Measurements from ENCODE around the gene GPC3.

The GPC3 gene

DNA sequence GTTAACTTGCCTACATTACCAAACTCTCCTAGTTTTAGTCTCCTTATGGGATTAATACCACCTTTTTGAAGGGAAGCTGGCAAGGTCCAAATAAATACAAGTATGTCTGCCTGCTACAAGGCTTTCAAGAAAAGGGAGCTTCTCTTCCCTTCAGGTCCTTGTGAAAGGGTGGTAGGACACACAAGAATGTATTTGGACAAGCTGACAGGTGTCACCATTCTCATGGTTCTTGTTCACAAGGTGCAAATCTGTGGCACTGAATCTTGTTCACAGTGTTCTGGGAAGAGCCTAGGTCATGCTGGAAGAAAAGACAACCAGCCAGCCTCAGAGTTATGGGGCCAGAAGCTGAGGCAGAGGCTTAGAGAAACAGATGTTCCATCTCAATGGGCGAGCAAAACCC, 41.9 kb downstream of the GPC3 start:
- Histone ChIP-seq H3K27me3 (ENCODE audit: insufficient read depth, low read length, poor library complexity) (no peaks in the 10 kb centered on the region), H4K5ac (ENCODE audit: low read length) (no peak overlapping the region), H3K4me1 (ENCODE audit: control insufficient read depth, low read depth, low read length) (no peaks in the 10 kb centered on the region), H3K56ac (ENCODE audit: low read length) (no peak overlapping the region), H3K36me3 (ENCODE audit: control insufficient read depth, insufficient read depth, low read length) (no peaks in the 10 kb centered on the region), H2BK5ac (ENCODE audit: low read length) (no peak overlapping the region), H3K23ac (ENCODE audit: low read length) (no peak overlapping the region), H3K9ac (ENCODE audit: low read length) (no peak overlapping the region), H3K4ac (ENCODE audit: low read depth, low read length) (no peak overlapping the region), H3K4me3 (ENCODE audit: low read length) (no peak overlapping the region), H4K8ac (ENCODE audit: low read depth, low read length) (no peak overlapping the region), H3K79me1 (ENCODE audit: low read length) (no peaks in the 10 kb centered on the region), H3K4me2 (ENCODE audit: low read length) (no peak overlapping the region), H2BK15ac (replicated peaks; ENCODE audit: low read depth) (no peak overlapping the region), H3K27ac (ENCODE audit: low read depth, low read length) (no peak overlapping the region), H2BK120ac (ENCODE audit: low read depth, low read length) (no peak overlapping the region), H3K79me2 (ENCODE audit: control insufficient read depth, insufficient read depth, low read length) (no peaks in the 10 kb centered on the region), H2AK5ac (ENCODE audit: low read length) (no peak overlapping the region), H3K18ac (ENCODE audit: low read length) (no peak overlapping the region)
- no CpG with 5 or more reads among the region's 1 CpG for WGBS (ENCODE audit: extremely low coverage, insufficient coverage, low lambda C conversion rate)
- DNase-seq: no peak

DNA sequence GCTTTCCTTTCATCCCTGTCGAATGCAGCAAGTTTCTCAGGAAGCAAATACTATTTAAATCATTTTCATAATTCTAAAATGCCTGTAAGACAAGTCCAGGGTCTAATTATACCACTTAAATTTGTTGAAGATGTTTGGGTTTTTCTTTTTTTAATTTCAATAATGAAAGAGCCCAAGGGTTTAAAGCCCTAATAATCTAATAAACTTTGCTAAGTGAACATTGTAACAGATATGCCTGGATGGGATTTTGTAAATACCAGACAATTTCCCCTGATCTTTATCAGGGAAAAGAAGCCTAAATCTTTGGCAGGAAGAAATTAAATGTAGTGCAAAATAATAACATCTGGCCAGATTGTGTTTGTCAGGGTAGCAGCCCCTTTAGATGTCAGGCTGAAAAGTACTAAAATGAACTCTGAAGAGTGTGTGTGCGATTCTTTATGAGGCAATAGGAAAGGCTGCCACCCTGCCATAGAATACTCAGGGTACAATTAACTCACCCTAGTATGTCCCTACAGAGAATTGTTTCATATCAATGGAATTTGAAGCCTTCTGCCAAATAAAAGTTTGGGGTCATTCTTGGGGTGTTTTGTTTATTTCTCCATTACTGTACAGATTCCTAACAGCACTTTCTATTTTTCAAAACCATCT, 45.6 kb downstream of the GPC3 start:
- H4K8ac ChIP-seq (ENCODE audit: low read depth, low read length): no peak overlapping the region
- H2BK5ac ChIP-seq (ENCODE audit: low read length): no peak overlapping the region
- no peaks in the 10 kb centered on the region for H3K36me3 ChIP-seq (ENCODE audit: control insufficient read depth, insufficient read depth, low read length)
- no peaks in the 10 kb centered on the region for H3K27me3 ChIP-seq (ENCODE audit: insufficient read depth, low read length, poor library complexity)
- no peak overlapping the region for H2BK15ac ChIP-seq (replicated peaks; ENCODE audit: low read depth)
- H2AK5ac ChIP-seq (ENCODE audit: low read length): no peak overlapping the region
- no peaks in the 10 kb centered on the region for H3K79me2 ChIP-seq (ENCODE audit: control insufficient read depth, insufficient read depth, low read length)
- no peak overlapping the region for H3K4ac ChIP-seq (ENCODE audit: low read depth, low read length)
- no peak overlapping the region for H3K18ac ChIP-seq (ENCODE audit: low read length)
- no peak overlapping the region for H3K4me2 ChIP-seq (ENCODE audit: low read length)
- no peak overlapping the region for H4K5ac ChIP-seq (ENCODE audit: low read length)
- H3K23ac ChIP-seq (ENCODE audit: low read length): no peak overlapping the region
- H3K79me1 ChIP-seq (ENCODE audit: low read length): no peaks in the 10 kb centered on the region
- H3K56ac ChIP-seq (ENCODE audit: low read length): no peak overlapping the region
- no peak overlapping the region for H3K9ac ChIP-seq (ENCODE audit: low read length)
- WGBS (ENCODE audit: extremely low coverage, insufficient coverage, low lambda C conversion rate): no CpG with 5 or more reads among the region's 2 CpGs
- H3K4me1 ChIP-seq (ENCODE audit: control insufficient read depth, low read depth, low read length): no peaks in the 10 kb centered on the region
- no peak overlapping the region for H2BK120ac ChIP-seq (ENCODE audit: low read depth, low read length)
- no peak overlapping the region for H3K27ac ChIP-seq (ENCODE audit: low read depth, low read length)
- H3K4me3 ChIP-seq (ENCODE audit: low read length): no peak overlapping the region
- no peak for DNase-seq

DNA sequence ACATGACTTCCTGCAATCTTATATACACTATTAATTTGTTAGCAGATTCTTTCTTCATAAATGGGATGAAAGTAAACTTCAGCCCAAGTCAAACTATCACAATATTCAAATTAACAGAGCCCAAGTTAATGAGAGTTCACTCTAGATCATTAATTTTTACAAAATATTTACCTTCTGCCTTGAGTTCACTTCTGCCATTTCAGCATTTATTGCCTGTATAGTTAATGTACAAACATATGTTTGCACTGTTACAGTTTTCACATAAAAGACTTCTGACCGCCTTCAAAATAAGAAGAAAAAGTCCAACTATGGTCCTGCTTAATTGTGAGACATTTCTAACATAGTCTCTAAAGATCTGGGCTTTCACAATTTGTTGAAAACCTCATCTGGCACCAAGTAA, 46.9 kb downstream of the GPC3 start:
- H3K4ac ChIP-seq (ENCODE audit: low read depth, low read length): no peak overlapping the region
- H4K8ac ChIP-seq (ENCODE audit: low read depth, low read length): no peak overlapping the region
- no peak overlapping the region for H3K27ac ChIP-seq (ENCODE audit: low read depth, low read length)
- no peaks in the 10 kb centered on the region for H3K36me3 ChIP-seq (ENCODE audit: control insufficient read depth, insufficient read depth, low read length)
- H3K23ac ChIP-seq (ENCODE audit: low read length): no peak overlapping the region
- H3K56ac ChIP-seq (ENCODE audit: low read length): no peak overlapping the region
- no peak overlapping the region for H3K4me2 ChIP-seq (ENCODE audit: low read length)
- no peak overlapping the region for H3K4me3 ChIP-seq (ENCODE audit: low read length)
- H2BK120ac ChIP-seq (ENCODE audit: low read depth, low read length): no peak overlapping the region
- no peak overlapping the region for H3K9ac ChIP-seq (ENCODE audit: low read length)
- no peaks in the 10 kb centered on the region for H3K4me1 ChIP-seq (ENCODE audit: control insufficient read depth, low read depth, low read length)
- H4K5ac ChIP-seq (ENCODE audit: low read length): no peak overlapping the region
- H3K18ac ChIP-seq (ENCODE audit: low read length): no peak overlapping the region
- H3K79me2 ChIP-seq (ENCODE audit: control insufficient read depth, insufficient read depth, low read length): no peaks in the 10 kb centered on the region
- H2AK5ac ChIP-seq (ENCODE audit: low read length): no peak overlapping the region
- no CpG with 5 or more reads among the region's 1 CpG for WGBS (ENCODE audit: extremely low coverage, insufficient coverage, low lambda C conversion rate)
- no peaks in the 10 kb centered on the region for H3K27me3 ChIP-seq (ENCODE audit: insufficient read depth, low read length, poor library complexity)
- no peak overlapping the region for H2BK15ac ChIP-seq (replicated peaks; ENCODE audit: low read depth)
- no peak for DNase-seq
- no peak overlapping the region for H2BK5ac ChIP-seq (ENCODE audit: low read length)
- H3K79me1 ChIP-seq (ENCODE audit: low read length): no peaks in the 10 kb centered on the region

DNA sequence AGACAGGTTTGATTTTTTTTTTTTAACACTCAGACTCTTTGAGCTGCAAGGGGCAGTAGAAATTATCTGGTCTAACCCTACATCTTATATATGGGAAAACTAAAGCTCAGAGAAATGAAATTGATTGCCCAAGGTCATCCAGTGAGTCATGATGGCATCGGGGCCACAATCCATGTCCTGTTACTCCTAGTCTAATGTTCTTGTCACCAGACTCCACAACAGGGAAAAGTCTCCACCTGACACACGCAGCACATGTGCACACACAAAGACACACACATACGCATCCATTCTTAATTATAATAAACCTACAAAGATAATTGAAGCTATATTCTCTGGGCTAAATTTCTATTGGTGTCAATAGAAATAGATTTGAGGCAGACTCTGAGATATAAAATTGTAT, 48.4 kb downstream of the GPC3 start:
- no peak overlapping the region for H2BK120ac ChIP-seq (ENCODE audit: low read depth, low read length)
- no peaks in the 10 kb centered on the region for H3K79me2 ChIP-seq (ENCODE audit: control insufficient read depth, insufficient read depth, low read length)
- H3K4ac ChIP-seq (ENCODE audit: low read depth, low read length): no peak overlapping the region
- H3K4me1 ChIP-seq (ENCODE audit: control insufficient read depth, low read depth, low read length): no peaks in the 10 kb centered on the region
- H3K27ac ChIP-seq (ENCODE audit: low read depth, low read length): no peak overlapping the region
- H3K4me3 ChIP-seq (ENCODE audit: low read length): no peak overlapping the region
- H3K36me3 ChIP-seq (ENCODE audit: control insufficient read depth, insufficient read depth, low read length): no peaks in the 10 kb centered on the region
- no peak overlapping the region for H4K8ac ChIP-seq (ENCODE audit: low read depth, low read length)
- DNase-seq: no peak
- no peak overlapping the region for H3K23ac ChIP-seq (ENCODE audit: low read length)
- no peak overlapping the region for H2BK15ac ChIP-seq (replicated peaks; ENCODE audit: low read depth)
- H2BK5ac ChIP-seq (ENCODE audit: low read length): no peak overlapping the region
- no peaks in the 10 kb centered on the region for H3K27me3 ChIP-seq (ENCODE audit: insufficient read depth, low read length, poor library complexity)
- no peak overlapping the region for H2AK5ac ChIP-seq (ENCODE audit: low read length)
- no peak overlapping the region for H3K18ac ChIP-seq (ENCODE audit: low read length)
- no peak overlapping the region for H3K4me2 ChIP-seq (ENCODE audit: low read length)
- H3K9ac ChIP-seq (ENCODE audit: low read length): no peak overlapping the region
- H3K56ac ChIP-seq (ENCODE audit: low read length): no peak overlapping the region
- no peaks in the 10 kb centered on the region for H3K79me1 ChIP-seq (ENCODE audit: low read length)
- WGBS (ENCODE audit: extremely low coverage, insufficient coverage, low lambda C conversion rate): no CpG with 5 or more reads among the region's 3 CpGs
- no peak overlapping the region for H4K5ac ChIP-seq (ENCODE audit: low read length)

DNA sequence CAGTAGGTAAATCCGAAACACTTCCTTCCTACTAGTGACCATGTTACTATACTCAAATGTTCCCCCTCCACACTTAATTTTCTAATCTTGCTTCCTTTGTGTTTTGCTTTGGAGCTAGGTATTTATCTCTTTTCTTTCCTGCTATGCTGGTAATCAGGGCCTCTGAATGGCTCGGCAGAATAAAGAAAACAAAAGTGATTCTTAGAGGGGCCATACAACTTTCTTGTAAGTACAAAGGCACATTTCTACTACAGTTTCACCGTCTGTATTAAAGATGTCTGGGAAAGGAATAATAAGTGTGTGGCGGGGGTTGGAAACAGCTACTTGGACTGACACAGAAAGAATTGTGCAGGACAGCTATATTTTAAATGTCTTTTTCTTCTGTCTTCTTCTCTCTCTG, 50.3 kb downstream of the GPC3 start:
- no peaks in the 10 kb centered on the region for H3K79me2 ChIP-seq (ENCODE audit: control insufficient read depth, insufficient read depth, low read length)
- no peak overlapping the region for H3K18ac ChIP-seq (ENCODE audit: low read length)
- WGBS (ENCODE audit: extremely low coverage, insufficient coverage, low lambda C conversion rate): no CpG with 5 or more reads among the region's 4 CpGs
- no peaks in the 10 kb centered on the region for H3K4me1 ChIP-seq (ENCODE audit: control insufficient read depth, low read depth, low read length)
- H2AK5ac ChIP-seq (ENCODE audit: low read length): no peak overlapping the region
- no peak overlapping the region for H3K4me3 ChIP-seq (ENCODE audit: low read length)
- no peaks in the 10 kb centered on the region for H3K79me1 ChIP-seq (ENCODE audit: low read length)
- no peaks in the 10 kb centered on the region for H3K27me3 ChIP-seq (ENCODE audit: insufficient read depth, low read length, poor library complexity)
- H4K8ac ChIP-seq (ENCODE audit: low read depth, low read length): no peak overlapping the region
- peak; percentile 25 for DNase-seq
- H3K4ac ChIP-seq (ENCODE audit: low read depth, low read length): no peak overlapping the region
- H3K27ac ChIP-seq (ENCODE audit: low read depth, low read length): no peak overlapping the region
- H3K56ac ChIP-seq (ENCODE audit: low read length): no peak overlapping the region
- no peak overlapping the region for H2BK5ac ChIP-seq (ENCODE audit: low read length)
- H3K36me3 ChIP-seq (ENCODE audit: control insufficient read depth, insufficient read depth, low read length): no peaks in the 10 kb centered on the region
- no peak overlapping the region for H4K5ac ChIP-seq (ENCODE audit: low read length)
- H3K9ac ChIP-seq (ENCODE audit: low read length): no peak overlapping the region
- no peak overlapping the region for H2BK120ac ChIP-seq (ENCODE audit: low read depth, low read length)
- H3K4me2 ChIP-seq (ENCODE audit: low read length): no peak overlapping the region
- no peak overlapping the region for H3K23ac ChIP-seq (ENCODE audit: low read length)
- no peak overlapping the region for H2BK15ac ChIP-seq (replicated peaks; ENCODE audit: low read depth)

DNA sequence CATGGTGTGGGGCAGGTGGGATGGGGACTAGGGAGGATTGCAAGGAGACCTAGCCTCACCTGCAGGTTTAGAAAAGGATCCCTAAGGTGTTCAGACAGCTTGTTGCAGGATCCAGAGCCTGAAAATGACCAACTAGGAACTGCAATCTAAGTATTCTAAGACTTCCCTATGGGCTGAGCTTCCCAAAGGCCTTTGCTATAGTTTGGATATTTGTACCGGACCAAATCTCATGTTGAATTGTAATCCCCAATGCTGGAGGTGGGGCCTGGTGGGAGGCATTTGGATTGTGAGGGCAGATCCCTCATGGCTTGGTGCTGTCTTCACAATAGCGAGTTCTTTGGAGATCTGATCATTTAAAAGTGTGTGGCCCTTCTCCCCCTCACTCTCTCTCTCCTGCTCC, 52.1 kb downstream of the GPC3 start:
- Histone ChIP-seq H3K79me2 (ENCODE audit: control insufficient read depth, insufficient read depth, low read length) (no peaks in the 10 kb centered on the region), H2BK15ac (replicated peaks; ENCODE audit: low read depth) (no peak overlapping the region), H4K8ac (ENCODE audit: low read depth, low read length) (no peak overlapping the region), H3K36me3 (ENCODE audit: control insufficient read depth, insufficient read depth, low read length) (no peaks in the 10 kb centered on the region), H3K18ac (ENCODE audit: low read length) (no peak overlapping the region), H3K4ac (ENCODE audit: low read depth, low read length) (no peak overlapping the region), H3K4me1 (ENCODE audit: control insufficient read depth, low read depth, low read length) (no peaks in the 10 kb centered on the region), H3K56ac (ENCODE audit: low read length) (no peak overlapping the region), H3K4me3 (ENCODE audit: low read length) (no peak overlapping the region), H2AK5ac (ENCODE audit: low read length) (no peak overlapping the region), H3K4me2 (ENCODE audit: low read length) (no peak overlapping the region), H4K5ac (ENCODE audit: low read length) (no peak overlapping the region), H3K23ac (ENCODE audit: low read length) (no peak overlapping the region), H2BK120ac (ENCODE audit: low read depth, low read length) (no peak overlapping the region), H3K79me1 (ENCODE audit: low read length) (no peaks in the 10 kb centered on the region), H3K9ac (ENCODE audit: low read length) (no peak overlapping the region), H3K27me3 (ENCODE audit: insufficient read depth, low read length, poor library complexity) (no peaks in the 10 kb centered on the region), H2BK5ac (ENCODE audit: low read length) (no peak overlapping the region), H3K27ac (ENCODE audit: low read depth, low read length) (no peak overlapping the region)
- WGBS (ENCODE audit: extremely low coverage, insufficient coverage, low lambda C conversion rate): no CpG with 5 or more reads among the region's 2 CpGs
- no peak for DNase-seq

Measured in mesendoderm (in vitro differentiated cells).